PC-9 (cell line): ENCODE data around the gene ANKRD33B. TPM values are rescaled to one million over a fixed set of nuclear protein-coding genes. Genes with fewer than 3 reads are reported as not detected.

Experiments
- BruUV-seq: library from RNA; stranded (reverse); fragments of 400-500 nt; replicated peaks from 2 replicates; lab custom pipeline; 2021; lab: Mats Ljungman, UMichigan
- CTCF ChIA-PET: fragments of 300-600 bp; sonication (Branson Sonifier 250); formaldehyde crosslinking; loops from one replicate; lab custom pipeline; 2022; ENCODE audit warnings: antibody characterized with exemption; lab: Charles Lee
- POLR2A ChIA-PET: fragments of 300-600 bp; sonication (Branson Sonifier 250); formaldehyde crosslinking; loops from one replicate; lab custom pipeline; 2022; ENCODE audit warnings: antibody characterized with exemption; ENCODE audit not compliant: unreplicated experiment; lab: Charles Lee
- DNase-seq, 2 experiments: peaks; one replicate each; pipeline versions ENCODE4 v3.0.0 to v3.0.0-alpha.2; 2015 to 2022; ENCODE audit warnings: mixed read lengths in 1 of 2
- H2AFZ ChIP-seq: fragments of 200-600 bp; sonication (generic); 2 replicates; pipeline ENCODE4 v1.8.1; 2017; ENCODE audit warnings: antibody characterized with exemption
- H3F3A ChIP-seq: fragments of 200-600 bp; sonication (generic); 2 replicates; pipeline ENCODE4 v1.8.1; 2017; ENCODE audit warnings: antibody characterized with exemption, mild to moderate bottlenecking, low read depth; ENCODE audit not compliant: insufficient read depth
- H3K27ac ChIP-seq: fragments of 200-600 bp; sonication (generic); 2 replicates; pipeline ENCODE4 v1.6.1; 2016; ENCODE audit warnings: mixed run types
- H3K27me3 ChIP-seq: fragments of 200-600 bp; sonication (generic); 2 replicates; pipeline ENCODE4 v1.6.1; 2016; ENCODE audit warnings: low read depth, mixed run types; ENCODE audit not compliant: insufficient read depth
- H3K36me3 ChIP-seq: fragments of 200-600 bp; sonication (generic); 2 replicates; pipeline ENCODE4 v1.6.1; 2016; ENCODE audit warnings: low read depth, mixed run types
- H3K4me1 ChIP-seq: fragments of 200-600 bp; sonication (generic); replicated peaks from 2 replicates; pipeline ENCODE4 v1.6.1; 2016; ENCODE audit warnings: mixed run types; ENCODE audit not compliant: insufficient read depth
- H3K4me2 ChIP-seq: fragments of 200-600 bp; sonication (generic); 2 replicates; pipeline ENCODE4 v1.6.1; 2017; ENCODE audit warnings: mixed run types
- H3K4me3 ChIP-seq: fragments of 200-600 bp; sonication (generic); 2 replicates; pipeline ENCODE4 v1.6.1; 2016; ENCODE audit warnings: mixed run types
- H3K79me2 ChIP-seq: fragments of 200-600 bp; sonication (generic); 2 replicates; pipeline ENCODE4 v1.6.1; 2017; ENCODE audit warnings: low read depth, mixed run types
- H3K9me2 ChIP-seq: fragments of 200-600 bp; sonication (generic); 2 replicates; pipeline ENCODE4 v1.8.1; 2017; ENCODE audit warnings: mild to moderate bottlenecking; ENCODE audit not compliant: insufficient read depth
- H3K9me3 ChIP-seq: fragments of 200-600 bp; sonication (generic); 2 replicates; pipeline ENCODE4 v1.8.1; 2016; ENCODE audit warnings: low read depth; ENCODE audit not compliant: insufficient read depth
- H4K20me1 ChIP-seq: fragments of 200-600 bp; sonication (generic); 2 replicates; pipeline ENCODE4 v1.8.1; 2017; ENCODE audit not compliant: insufficient read depth
- EZH2 ChIP-seq: fragments of 200-600 bp; sonication (generic); IDR thresholded peaks from 2 replicates; pipeline ENCODE4 v1.8.0; 2017; ENCODE audit warnings: antibody characterized with exemption, low read depth
- intact Hi-C: fragments of 100-400 bp; cut with micrococcal nuclease; formaldehyde crosslinking; loops from one replicate; pipeline ENCODE4 v1.10.0; 2022; ENCODE audit not compliant: unreplicated experiment
- total RNA-seq: library from RNA; stranded (reverse); gene quantifications from 2 replicates; pipeline ENCODE4 v1.2.3, GENCODE V29; 2021
- TF ChIP-seq, protein P1 (sequence below): fragments of 200-600 bp; sonication (generic); conservative IDR thresholded peaks from 2 replicates; pipeline ENCODE4 v1.6.1; 2017; ENCODE audit warnings: mixed run types, antibody characterized with exemption, mild to moderate bottlenecking, moderate library complexity

The ANKRD33B gene
- total RNA-seq, 1 experiment from 2014 or later = 32.1 TPM

DNA sequence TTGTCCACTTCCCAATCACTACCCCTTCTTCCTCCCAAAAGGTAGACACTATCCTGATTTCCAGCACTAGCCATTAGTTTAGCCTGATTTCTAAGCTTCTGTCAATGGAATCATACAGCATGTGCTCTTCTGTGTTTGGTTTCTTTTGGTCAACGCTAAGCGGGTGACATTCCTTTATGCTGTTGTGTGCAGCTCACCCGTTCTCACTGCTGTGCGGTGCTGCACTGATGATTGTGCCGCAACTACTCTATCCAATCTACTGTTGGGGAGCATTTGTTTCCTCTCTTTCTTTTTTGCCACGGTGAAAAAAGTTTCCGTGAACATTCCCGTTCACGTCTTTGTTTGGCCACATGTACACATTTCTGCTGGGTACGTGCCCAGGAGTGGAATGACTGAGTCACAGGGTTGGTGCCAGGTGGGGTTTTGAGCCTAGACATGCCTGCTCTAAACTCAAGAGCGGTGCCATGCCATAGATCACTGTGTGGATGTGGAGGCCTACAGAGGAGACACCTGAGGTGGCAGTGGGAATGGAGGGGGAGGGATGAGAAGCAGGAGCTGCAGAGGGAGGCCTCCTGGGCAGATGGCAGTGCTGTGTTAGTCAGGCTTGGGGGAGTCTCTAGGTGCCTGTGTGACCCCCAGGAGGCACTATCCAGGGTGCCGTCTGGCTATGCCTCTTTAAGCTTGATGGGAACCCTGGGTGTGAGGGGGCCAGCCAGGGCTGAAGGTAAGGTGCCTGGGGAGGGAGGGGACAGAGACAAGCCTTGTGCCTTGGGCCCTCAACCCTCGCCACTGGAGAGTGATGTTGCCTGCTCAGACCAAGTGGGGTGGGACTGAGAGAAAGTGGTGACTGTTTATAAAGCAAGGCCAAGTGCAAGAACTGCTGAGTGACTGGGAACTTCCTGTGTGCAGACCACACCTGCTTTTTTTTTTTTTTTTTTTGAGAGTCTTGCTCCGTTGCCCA is 11.4 kb upstream of the ANKRD33B start:
- no peaks in the 10 kb centered on the region for H3K36me3 ChIP-seq
- peaks cover 74% of the 10 kb centered on the region for H3K4me1 ChIP-seq
- DNase-seq = peak; percentile 47 to 51
- ChIA-PET CTCF (interaction anchor here (0.6 to 2.4 kb wide), 7 partner anchors 17 to 150 kb away, joined by 3 to 11 read pairs (median 4); no protein-coding TSS in a partner anchor), POLR2A (interaction anchor here (0.6 to 2.0 kb wide), 9 partner anchors 38 to 419 kb away, joined by 3 to 22 read pairs (median 8); no protein-coding TSS in a partner anchor)
- intact Hi-C loops = loop anchor here (5.0 kb wide), 3 partner anchors 185 to 305 kb away; partner anchors contain the start of genes ATPSCKMT and MARCHF6
- H3K4me2 ChIP-seq = peak overlapping the region; percentile 71
- no peaks in the 10 kb centered on the region for H3K27me3 ChIP-seq
- H3K27ac ChIP-seq = peak overlapping the region; percentile 91
- no peaks in the 10 kb centered on the region for H3K9me3 ChIP-seq
- no peaks in the 10 kb centered on the region for H4K20me1 ChIP-seq
- no peaks in the 10 kb centered on the region for H3K79me2 ChIP-seq
- no peaks in the 10 kb centered on the region for H3K9me2 ChIP-seq
- TSS peak; percentile 46 for BruUV-seq
- peaks cover 48% of the 10 kb centered on the region for H3F3A ChIP-seq
- no peak for TF ChIP-seq EZH2
- TF ChIP-seq, protein P1, sequence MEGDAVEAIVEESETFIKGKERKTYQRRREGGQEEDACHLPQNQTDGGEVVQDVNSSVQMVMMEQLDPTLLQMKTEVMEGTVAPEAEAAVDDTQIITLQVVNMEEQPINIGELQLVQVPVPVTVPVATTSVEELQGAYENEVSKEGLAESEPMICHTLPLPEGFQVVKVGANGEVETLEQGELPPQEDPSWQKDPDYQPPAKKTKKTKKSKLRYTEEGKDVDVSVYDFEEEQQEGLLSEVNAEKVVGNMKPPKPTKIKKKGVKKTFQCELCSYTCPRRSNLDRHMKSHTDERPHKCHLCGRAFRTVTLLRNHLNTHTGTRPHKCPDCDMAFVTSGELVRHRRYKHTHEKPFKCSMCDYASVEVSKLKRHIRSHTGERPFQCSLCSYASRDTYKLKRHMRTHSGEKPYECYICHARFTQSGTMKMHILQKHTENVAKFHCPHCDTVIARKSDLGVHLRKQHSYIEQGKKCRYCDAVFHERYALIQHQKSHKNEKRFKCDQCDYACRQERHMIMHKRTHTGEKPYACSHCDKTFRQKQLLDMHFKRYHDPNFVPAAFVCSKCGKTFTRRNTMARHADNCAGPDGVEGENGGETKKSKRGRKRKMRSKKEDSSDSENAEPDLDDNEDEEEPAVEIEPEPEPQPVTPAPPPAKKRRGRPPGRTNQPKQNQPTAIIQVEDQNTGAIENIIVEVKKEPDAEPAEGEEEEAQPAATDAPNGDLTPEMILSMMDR = no peak
- H2AFZ ChIP-seq = no peak overlapping the region
- no peak overlapping the region for H3K4me3 ChIP-seq

DNA sequence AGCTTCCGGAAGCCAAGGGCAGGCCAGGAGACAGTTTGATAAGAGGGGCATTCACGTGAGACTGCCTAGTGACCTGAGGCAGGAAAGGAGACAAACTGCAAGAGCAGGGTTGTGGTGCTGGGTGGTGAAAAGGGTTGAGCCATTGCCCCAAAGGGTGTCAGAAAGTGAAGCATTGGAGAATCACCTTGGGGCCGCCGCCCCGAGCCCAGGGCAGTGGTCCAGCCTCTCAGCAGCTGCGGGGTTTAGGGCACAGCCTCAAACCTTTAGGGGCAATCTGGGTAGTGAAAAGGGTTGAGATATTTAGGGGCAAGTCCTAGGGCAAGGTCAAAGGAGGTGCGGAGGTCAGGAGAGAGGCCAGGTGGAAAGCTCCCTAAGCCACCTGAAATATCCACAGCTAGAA is 10.4 kb upstream of the ANKRD33B start:
- TF ChIP-seq, protein P1 = no peak
- no peak for TF ChIP-seq EZH2
- no TSS peak for BruUV-seq
- H2AFZ ChIP-seq = no peak overlapping the region
- H3F3A ChIP-seq = peaks cover 46% of the 10 kb centered on the region
- H4K20me1 ChIP-seq = no peaks in the 10 kb centered on the region
- no peak overlapping the region for H3K4me2 ChIP-seq
- CTCF ChIA-PET = interaction anchor here (0.6 to 0.7 kb wide), 3 partner anchors 16 to 139 kb away, joined by 3 to 7 read pairs (median 6); no protein-coding TSS in a partner anchor
- peaks cover 82% of the 10 kb centered on the region for H3K4me1 ChIP-seq
- H3K4me3 ChIP-seq = no peak overlapping the region
- DNase-seq = no peak
- intact Hi-C loops = loop anchor here (5.0 kb wide), 3 partner anchors 186 to 306 kb away; partner anchors contain the start of genes ATPSCKMT and MARCHF6
- no peaks in the 10 kb centered on the region for H3K27me3 ChIP-seq
- POLR2A ChIA-PET = no interaction called here
- H3K9me2 ChIP-seq = no peaks in the 10 kb centered on the region
- H3K27ac ChIP-seq = no peak overlapping the region
- no peaks in the 10 kb centered on the region for H3K36me3 ChIP-seq
- no peaks in the 10 kb centered on the region for H3K79me2 ChIP-seq
- H3K9me3 ChIP-seq = no peaks in the 10 kb centered on the region

DNA sequence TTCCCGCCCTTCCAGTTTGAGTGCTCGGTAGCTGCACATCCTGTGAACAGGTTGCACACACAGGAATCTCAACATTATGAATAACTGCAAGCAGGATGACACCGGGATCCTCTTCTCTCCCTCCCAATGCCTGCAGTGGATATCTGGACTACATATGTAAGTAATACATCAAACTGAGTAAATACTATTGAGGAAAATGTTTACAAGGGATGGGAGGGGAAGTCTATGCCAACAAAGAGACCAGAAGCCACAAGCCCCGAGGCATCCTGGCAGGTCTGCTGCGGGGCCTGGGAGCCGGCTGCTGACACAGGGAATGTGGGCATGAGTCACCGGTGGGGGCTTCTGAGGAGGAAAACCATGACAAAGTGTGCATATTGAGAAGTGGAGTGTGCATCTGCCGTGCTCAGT is 8.6 kb upstream of the ANKRD33B start:
- intact Hi-C loops = loop anchor here (1.0 kb wide), 2 partner anchors 76 to 88 kb away; no protein-coding TSS in a partner anchor
- Histone ChIP-seq H3F3A (peaks cover 38% of the 10 kb centered on the region), H3K27me3 (no peaks in the 10 kb centered on the region), H4K20me1 (no peaks in the 10 kb centered on the region), H3K4me1 (peaks cover 77% of the 10 kb centered on the region), H3K4me2 (peak overlapping the region; percentile 60), H3K9me3 (no peaks in the 10 kb centered on the region), H2AFZ (no peak overlapping the region), H3K27ac (peak overlapping the region; percentile 89), H3K9me2 (no peaks in the 10 kb centered on the region), H3K4me3 (peak overlapping the region; percentile 13; the same call in 1 of the 2 replicates), H3K79me2 (no peaks in the 10 kb centered on the region), H3K36me3 (no peaks in the 10 kb centered on the region)
- TF ChIP-seq, protein P1 = no peak
- no peak for TF ChIP-seq EZH2
- BruUV-seq = no TSS peak
- ChIA-PET POLR2A (interaction anchor here (0.7 to 0.8 kb wide), 2 partner anchors 14 to 98 kb away, joined by 3 to 6 read pairs; no protein-coding TSS in a partner anchor), CTCF (interaction anchor here (0.6 kb wide), 1 partner anchor 72 kb away, joined by 3 read pairs; no protein-coding TSS in a partner anchor)
- peak; percentile 98 to 99 for DNase-seq
